ENCODE measurements around the gene DOCK2. TPM values are rescaled to one million over a fixed set of nuclear protein-coding genes. Genes with fewer than 3 reads are reported as not detected.

Gene DOCK2
- total and polyA plus RNA-seq, 9 of the 15 experiments (the other 6 are each of a cell fraction or from before 2014, with no cell fraction given): 4.5 to 42.6 (median 20.5) TPM

GRCh38 chr5:170078458-170078857, 441.4 kb downstream of the DOCK2 start:
- 8% methylated on average over 3 of the region's 3 CpGs for WGBS (ENCODE audit: insufficient coverage, low coverage, missing lambda C conversion rate)
- no TSS peak for BruUV-seq (replicated peaks)

More at GRCh38 chr5:170078458-170078857, 441.4 kb downstream of the DOCK2 start:
- ChIA-PET CTCF (ENCODE audit: low intra/inter-chr PET ratio) (no interaction called here), POLR2A (interaction anchor here (0.6 to 1.1 kb wide), 2 partner anchors 9 to 275 kb away, joined by 3 read pairs; no protein-coding TSS in a partner anchor)
- DNase-seq (ENCODE audit: extremely low read depth in 1 of 4, low spot score in 3 of 4) (no peak), FAIRE-seq (no peak), ATAC-seq (no peak)
- TF ChIP-seq ZNF146 (CRISPR knock-in tag; IDR thresholded peaks at IDR 0.05; ENCODE audit: unreplicated experiment): no peak
- TF ChIP-seq PCBP1 (IDR thresholded peaks at IDR 0.05; ENCODE audit: low read depth, low read length, poor library complexity, severe bottlenecking): no peak
- no peak for TF ChIP-seq CBFA2T2 (conservative IDR thresholded peaks at IDR 0.05)
- TF ChIP-seq BRCA1 (IDR thresholded peaks at IDR 0.05): no peak
- no peak for TF ChIP-seq BRCA1 (CRISPR knock-in tag; IDR thresholded peaks at IDR 0.05)
- no peak for TF ChIP-seq KDM5B (IDR thresholded peaks at IDR 0.05; ENCODE audit: insufficient replicate concordance, low read depth, low read length)
- no peak for TF ChIP-seq HINFP (tag; conservative IDR thresholded peaks at IDR 0.05; ENCODE audit: low read depth)
- TF ChIP-seq CTCF (IDR thresholded peaks at IDR 0.05 in 2 of 3, conservative IDR thresholded peaks at IDR 0.05 in 1 of 3; ENCODE audit: insufficient read depth in 2 of 3, low read depth in 1 of 3, low read length in 3 of 3): no peak
- TF ChIP-seq MCM7 (IDR thresholded peaks at IDR 0.05): no peak
- no peak for TF ChIP-seq NKRF (IDR thresholded peaks at IDR 0.05; ENCODE audit: borderline replicate concordance)
- TF ChIP-seq ZNF23 (CRISPR knock-in tag; IDR thresholded peaks at IDR 0.05): no peak
- TF ChIP-seq HEY1 (CRISPR knock-in tag; IDR thresholded peaks at IDR 0.05; ENCODE audit: borderline replicate concordance): no peak
- no peak for TF ChIP-seq SRSF3 (IDR thresholded peaks at IDR 0.05; ENCODE audit: insufficient read depth, low read length)
- no peak for TF ChIP-seq HNRNPUL1 (IDR thresholded peaks at IDR 0.05; ENCODE audit: low read length)
- no peak for TF ChIP-seq ZNF232 (CRISPR knock-in tag; IDR thresholded peaks at IDR 0.05)
- no peak for TF ChIP-seq THRAP3 (IDR thresholded peaks at IDR 0.05; ENCODE audit: borderline replicate concordance)
- Histone ChIP-seq H3K4me3 (no peak overlapping the region), H3K9ac (ENCODE audit: insufficient read depth in 1 of 2, low read depth in 2 of 2, low read length in 2 of 2) (no peak overlapping the region), H3K9me3 (replicated peaks; ENCODE audit: control insufficient read depth, insufficient read depth, low read depth, low read length) (no peaks in the 10 kb centered on the region), H3K9me1 (ENCODE audit: control insufficient read depth, insufficient read depth, low read length) (no peaks in the 10 kb centered on the region), H3K4me2 (ENCODE audit: insufficient read depth, low read length) (no peak overlapping the region), H3K27me3 (ENCODE audit: control insufficient read depth in 2 of 2, insufficient read depth in 2 of 2, low read length in 2 of 2) (no peaks in the 10 kb centered on the region; a peak in 1 of 5 replicates), H3K36me3 (ENCODE audit: control insufficient read depth, insufficient read depth, low read length) (no peaks in the 10 kb centered on the region), H4K20me1 (replicated peaks; ENCODE audit: control insufficient read depth, insufficient read depth, low read length) (no peaks in the 10 kb centered on the region; the same call in 1 of the 2 replicates), H3K4me1 (replicated peaks in 1 of 2; ENCODE audit: control insufficient read depth in 2 of 2, insufficient read depth in 2 of 2, low read length in 2 of 2) (no peaks in the 10 kb centered on the region), H3K27ac (ENCODE audit: extremely low read depth, low read depth, low read length) (no peak overlapping the region), H3K79me2 (ENCODE audit: control insufficient read depth, insufficient read depth, low read length) (no peaks in the 10 kb centered on the region), H2AFZ (ENCODE audit: low read depth, low read length) (no peak overlapping the region)
- intact Hi-C loops (cut with micrococcal nuclease) (no loop called here), in situ Hi-C loops (cut with MboI) (no loop called here)

Data from K562 (cell line).